Coronary artery (tissue), 2 donors: ENCODE results near the gene SLC6A12.

Experiments
- DNase-seq: peaks from one replicate; pipeline ENCODE4 v3.0.0-alpha.2; 2017; ENCODE audit warnings: low spot score
- H3K27ac ChIP-seq, 2 donors: fragments of 200-600 bp; sonication (generic); one replicate each; pipeline ENCODE4 v1.5.1; 2016 to 2019
- H3K4me3 ChIP-seq: fragments of 200-600 bp; sonication (generic); 2 replicates; pipeline ENCODE4 v1.5.1; 2016; ENCODE audit warnings: mild to moderate bottlenecking, moderate library complexity
- TF ChIP-seq, protein P1 (sequence below): fragments of 200-600 bp; sonication (generic); IDR thresholded peaks from one replicate; pipeline ENCODE4 v1.5.1; 2019; ENCODE audit warnings: antibody characterized with exemption

SLC6A12 gene

DNA sequence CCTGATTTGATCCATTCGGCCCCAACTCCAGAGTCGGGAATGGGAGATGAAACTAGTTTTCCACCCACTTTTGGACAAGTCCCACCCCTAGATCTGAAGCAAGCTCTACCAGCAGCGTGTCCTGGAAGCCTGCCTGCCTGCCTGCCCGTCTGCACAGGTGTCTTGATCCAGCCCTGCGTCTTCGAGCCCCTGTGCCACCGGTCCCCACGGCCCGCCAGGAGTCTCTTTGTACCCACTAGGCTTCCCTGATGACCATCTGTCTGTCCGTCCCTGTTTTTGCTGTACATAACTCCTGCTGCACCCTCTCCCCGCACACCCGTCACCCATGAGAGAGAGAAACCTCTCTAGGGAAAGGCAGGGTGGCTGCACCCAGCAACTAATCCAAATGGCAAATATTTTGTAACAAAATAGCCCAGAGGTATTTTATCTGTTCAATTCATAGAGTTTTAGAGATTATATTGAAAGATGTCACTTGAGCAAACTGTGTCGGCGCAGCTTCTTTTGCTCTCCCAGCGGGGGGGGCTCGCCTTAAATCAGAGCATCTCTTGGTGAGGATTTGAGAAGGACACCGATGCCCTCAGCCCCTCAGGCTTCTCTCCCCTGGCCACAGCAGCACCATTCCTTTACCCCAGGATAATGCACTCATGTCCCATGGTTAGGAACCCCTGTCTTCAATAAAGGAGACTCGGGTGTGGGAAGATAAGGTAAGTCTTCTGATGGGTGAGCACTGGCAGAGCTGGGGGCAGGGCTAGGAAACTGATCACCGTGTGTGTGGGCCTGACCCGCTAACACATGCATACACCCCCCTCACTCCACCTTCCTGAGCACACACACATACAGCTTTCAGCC, 35.8 kb downstream of the SLC6A12 start:
- TF ChIP-seq, protein P1, sequence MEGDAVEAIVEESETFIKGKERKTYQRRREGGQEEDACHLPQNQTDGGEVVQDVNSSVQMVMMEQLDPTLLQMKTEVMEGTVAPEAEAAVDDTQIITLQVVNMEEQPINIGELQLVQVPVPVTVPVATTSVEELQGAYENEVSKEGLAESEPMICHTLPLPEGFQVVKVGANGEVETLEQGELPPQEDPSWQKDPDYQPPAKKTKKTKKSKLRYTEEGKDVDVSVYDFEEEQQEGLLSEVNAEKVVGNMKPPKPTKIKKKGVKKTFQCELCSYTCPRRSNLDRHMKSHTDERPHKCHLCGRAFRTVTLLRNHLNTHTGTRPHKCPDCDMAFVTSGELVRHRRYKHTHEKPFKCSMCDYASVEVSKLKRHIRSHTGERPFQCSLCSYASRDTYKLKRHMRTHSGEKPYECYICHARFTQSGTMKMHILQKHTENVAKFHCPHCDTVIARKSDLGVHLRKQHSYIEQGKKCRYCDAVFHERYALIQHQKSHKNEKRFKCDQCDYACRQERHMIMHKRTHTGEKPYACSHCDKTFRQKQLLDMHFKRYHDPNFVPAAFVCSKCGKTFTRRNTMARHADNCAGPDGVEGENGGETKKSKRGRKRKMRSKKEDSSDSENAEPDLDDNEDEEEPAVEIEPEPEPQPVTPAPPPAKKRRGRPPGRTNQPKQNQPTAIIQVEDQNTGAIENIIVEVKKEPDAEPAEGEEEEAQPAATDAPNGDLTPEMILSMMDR, result no peak
- H3K4me3 ChIP-seq, result no peak overlapping the region

DNA sequence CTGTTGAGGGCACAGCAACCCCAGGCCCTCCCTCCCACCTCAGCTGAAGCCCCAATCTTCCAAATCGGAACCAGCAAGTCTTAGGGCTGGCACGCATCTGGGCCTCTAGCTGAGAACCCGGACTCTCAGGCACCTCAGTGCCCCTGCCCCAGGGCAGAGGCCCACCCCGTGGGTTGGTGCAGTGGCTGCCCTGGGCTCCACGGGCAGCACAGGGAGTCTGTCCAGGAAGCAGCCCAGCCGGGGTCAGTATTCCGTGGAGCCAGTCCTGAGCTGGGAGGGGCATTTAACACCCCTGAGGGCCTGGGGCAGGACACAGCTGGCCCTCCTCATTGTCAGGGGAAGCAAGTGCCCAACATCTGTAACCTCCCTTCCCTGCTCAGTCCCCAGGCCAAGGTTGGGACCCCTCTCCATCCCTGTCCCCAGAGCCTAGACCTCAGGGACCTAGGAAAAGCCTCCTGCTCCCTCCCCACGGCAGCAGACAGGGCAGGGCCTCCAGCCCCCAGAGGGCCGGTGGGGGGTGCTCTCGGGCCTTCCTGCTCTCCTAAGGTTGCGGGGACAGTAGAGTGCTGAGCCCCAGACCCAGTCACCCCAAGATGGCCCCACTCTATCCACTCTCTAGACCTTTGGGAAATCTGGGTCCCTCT, 36.5 kb downstream of the SLC6A12 start:
- peak overlapping the region in 1 of 2 donors; percentile 37 for H3K27ac ChIP-seq
- H3K4me3 ChIP-seq, result no peak overlapping the region
- DNase-seq, result no peak
- TF ChIP-seq, protein P1, result no peak

More for the DNA sequence above, 35.8 kb downstream of the SLC6A12 start:
- H3K27ac ChIP-seq, result no peak overlapping the region
- no peak for DNase-seq

DNA sequence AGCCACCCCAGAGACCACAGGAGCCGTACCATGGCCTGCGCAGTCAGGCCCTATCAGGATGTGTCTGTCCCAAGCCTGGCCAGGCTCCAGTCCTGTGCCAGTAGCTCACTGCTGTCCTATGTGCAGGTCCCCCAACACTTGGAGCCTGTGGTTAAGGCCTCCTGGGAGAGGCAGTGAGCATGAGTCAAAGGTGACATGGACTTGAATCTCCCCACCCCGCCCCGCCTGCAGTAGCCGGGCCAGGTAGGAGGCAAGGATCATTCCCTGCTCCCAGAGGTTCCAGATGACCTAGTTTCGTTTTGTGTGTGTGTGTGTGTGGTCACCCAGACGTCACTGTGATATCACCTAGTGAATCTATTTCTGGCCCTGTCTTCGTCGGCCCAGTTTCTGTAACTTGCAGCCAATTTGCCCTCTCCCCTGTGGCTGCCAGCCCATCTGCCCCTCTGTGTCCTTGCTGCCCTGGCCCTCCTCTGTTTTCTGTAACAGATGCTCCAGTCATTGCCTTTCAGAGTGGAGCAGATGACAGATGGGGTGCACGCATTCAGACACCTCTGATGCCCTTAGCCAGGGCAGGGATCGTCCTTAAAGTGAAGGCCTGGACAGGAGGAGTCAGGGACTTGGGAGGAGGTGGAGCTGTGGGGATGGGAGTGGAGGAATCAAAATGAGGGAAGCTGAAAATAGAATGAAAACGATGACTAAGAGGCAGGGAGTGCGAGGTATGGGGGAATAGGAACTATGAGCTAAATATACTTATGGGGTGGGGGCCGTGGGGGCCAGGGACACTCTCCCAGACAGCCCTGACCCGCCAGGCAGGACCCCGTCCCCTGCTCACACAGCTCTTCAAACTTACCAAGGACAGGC, 37.4 kb downstream of the SLC6A12 start:
- DNase-seq, result no peak

DNA sequence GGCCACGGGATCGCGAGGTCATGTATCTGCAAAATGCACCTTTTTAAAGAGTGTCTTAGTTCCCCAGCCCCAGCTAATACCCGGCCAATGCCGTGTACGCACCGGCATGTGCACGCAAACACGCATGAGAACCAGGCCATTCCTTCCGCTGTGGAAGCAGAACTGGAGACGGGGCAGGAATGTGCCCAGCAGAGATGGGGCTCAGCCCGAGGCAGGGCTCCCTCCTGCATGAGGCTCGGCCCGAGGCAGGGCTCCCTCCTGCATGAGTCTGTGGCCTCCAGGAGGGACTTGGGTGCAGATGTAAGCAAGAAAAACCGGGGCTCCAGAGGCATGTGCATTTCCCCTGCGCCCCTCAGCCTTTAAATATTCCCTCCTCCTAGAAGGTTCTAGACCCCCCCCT, 38.2 kb downstream of the SLC6A12 start:
- H3K4me3 ChIP-seq, result no peak overlapping the region
- DNase-seq, result no peak
- H3K27ac ChIP-seq, result no peak overlapping the region
- TF ChIP-seq, protein P1, result no peak

More for the DNA sequence above, 37.4 kb downstream of the SLC6A12 start:
- H3K27ac ChIP-seq, result peak overlapping the region in 1 of 2 donors; percentile 37
- TF ChIP-seq, protein P1, result no peak
- peak overlapping the region; percentile 25 for H3K4me3 ChIP-seq

DNA sequence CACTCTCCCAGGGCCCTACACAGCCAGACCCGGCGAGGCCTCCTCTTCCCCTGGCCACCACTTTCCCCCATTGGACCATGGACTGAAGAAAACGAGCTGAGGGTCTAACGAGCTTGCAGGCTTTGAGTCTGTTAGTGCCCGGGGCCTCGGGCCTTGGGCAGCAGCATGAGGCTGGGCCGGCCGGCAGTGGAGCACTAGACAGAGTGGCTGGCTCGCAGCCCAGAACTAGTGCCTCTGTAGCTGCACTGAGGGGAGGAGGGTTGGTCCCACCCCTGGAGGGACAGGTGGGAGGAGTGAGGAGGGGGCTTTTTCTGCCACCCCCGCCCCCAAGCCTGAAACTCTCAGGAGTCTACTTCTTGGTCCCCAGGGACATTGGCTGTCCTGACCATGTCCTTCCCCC, 38.7 kb downstream of the SLC6A12 start:
- Histone ChIP-seq H3K4me3 (no peak overlapping the region), H3K27ac (no peak overlapping the region)
- no peak for DNase-seq
- TF ChIP-seq, protein P1, result no peak

DNA sequence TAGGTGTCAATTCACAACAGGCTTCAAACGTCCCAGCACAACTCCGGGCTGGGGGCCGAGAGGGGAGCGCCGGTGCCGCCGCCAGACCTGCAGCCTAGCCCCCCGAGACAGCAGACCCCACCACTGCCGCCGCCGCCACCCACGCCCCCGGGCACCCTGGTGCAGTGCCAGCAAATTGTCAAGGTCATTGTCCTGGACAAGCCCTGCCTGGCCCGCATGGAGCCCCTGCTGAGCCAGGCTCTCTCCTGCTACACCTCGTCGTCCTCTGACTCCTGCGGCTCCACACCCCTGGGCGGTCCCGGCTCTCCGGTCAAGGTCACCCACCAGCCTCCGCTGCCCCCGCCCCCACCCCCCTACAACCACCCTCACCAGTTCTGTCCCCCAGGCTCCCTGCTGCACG, 39.4 kb downstream of the SLC6A12 start:
- Histone ChIP-seq H3K27ac (no peak overlapping the region), H3K4me3 (no peak overlapping the region)
- TF ChIP-seq, protein P1, result no peak
- DNase-seq, result no peak
